Lung (tissue), 16 donors: ENCODE measurements around the gene FAM241B. TPM values are rescaled to one million over a fixed set of nuclear protein-coding genes. Genes with fewer than 3 reads are reported as not detected.

Source experiments
- ATAC-seq: fragments of 200-7000 bp; cut with Tn5 transposase; one replicate; pipeline ENCODE4 v1.9.1; 2020; ENCODE audit warnings: moderate number of reproducible peaks; ENCODE audit not compliant: insufficient read depth, low FRiP score
- DNase-seq, 3 donors: peaks; one replicate each; pipeline ENCODE4 v3.0.0-alpha.2; 2013 to 2017
- H3K27ac ChIP-seq, 2 donors: one replicate each; pipeline ENCODE4 v1.5.1; 2013; ENCODE audit warnings: mild to moderate bottlenecking in 2 of 2, moderate library complexity in 2 of 2, control low read depth in 1 of 2, inconsistent platforms in 1 of 2, low read depth in 1 of 2, low read length in 1 of 2
- H3K27me3 ChIP-seq, 3 donors: one replicate each; pipeline ENCODE4 v1.5.1; 2013; ENCODE audit warnings: low read length in 2 of 3; ENCODE audit not compliant: control insufficient read depth in 3 of 3, insufficient read depth in 3 of 3
- H3K36me3 ChIP-seq, 4 donors: one replicate each; pipeline ENCODE4 v1.5.1; 2013; ENCODE audit warnings: low read length in 4 of 4, mild to moderate bottlenecking in 1 of 4, moderate library complexity in 1 of 4; ENCODE audit not compliant: control insufficient read depth in 4 of 4, insufficient read depth in 4 of 4
- H3K4me1 ChIP-seq, 5 donors: one replicate each; pipeline ENCODE4 v1.5.1; 2013; ENCODE audit warnings: low read length in 5 of 5, mild to moderate bottlenecking in 2 of 5, moderate library complexity in 1 of 5; ENCODE audit not compliant: control insufficient read depth in 5 of 5, insufficient read depth in 5 of 5
- H3K4me3 ChIP-seq: one replicate; pipeline ENCODE4 v1.5.1; 2013; ENCODE audit warnings: mild to moderate bottlenecking, control low read depth, moderate library complexity
- H3K9ac ChIP-seq, 2 donors: one replicate each; pipeline ENCODE4 v1.5.1; 2013; ENCODE audit warnings: low read length in 2 of 2, control low read depth in 1 of 2; ENCODE audit not compliant: insufficient read depth in 1 of 2
- H3K9me3 ChIP-seq, 4 donors: one replicate each; pipeline ENCODE4 v1.5.1; 2013; ENCODE audit warnings: low read length in 3 of 4, mild to moderate bottlenecking in 1 of 4, moderate library complexity in 1 of 4; ENCODE audit not compliant: control insufficient read depth in 4 of 4, insufficient read depth in 3 of 4
- WGBS, 2 donors: extraction: QIAGEN DNeasy Blood & Tissue Kit; methylation state at CpG; one replicate each; pipeline ENCODE4 v1.1.7; 2013; 5-methylcytosine and 5-hydroxymethylcytosine counted together
- long read RNA-seq, 5 donors: transcript quantifications; one replicate each; lab custom pipeline, GENCODE V29; 2026
- polyA plus RNA-seq, 2 donors: library from polyadenylated mRNA; stranded (reverse); fragments of 200-250 nt; gene quantifications; one replicate each; pipeline ENCODE4 v1.2.1, GENCODE V29; 2013
- total RNA-seq, 2 donors: library from RNA; depleted of rRNA in 1 of 2; stranded (reverse); fragments of >200 nt in 1 of 2; gene quantifications; one replicate each; pipeline ENCODE4 v1.2.1, GENCODE V29; 2014 to 2021
- TF ChIP-seq, protein P1 (sequence below): IDR thresholded peaks from 2 replicates; pipeline ENCODE4 v1.5.1; 2012; ENCODE audit warnings: mild to moderate bottlenecking; ENCODE audit errors: control extremely low read depth, extremely low read depth
- donor health status: control.
- donor health status: control.
- donor health status: Bipolar disorder and iron deficiency.
- donor health status: healthy.
- donor health status: DM: yes; HTN: yes; CAD: no.

Gene FAM241B, protein sequence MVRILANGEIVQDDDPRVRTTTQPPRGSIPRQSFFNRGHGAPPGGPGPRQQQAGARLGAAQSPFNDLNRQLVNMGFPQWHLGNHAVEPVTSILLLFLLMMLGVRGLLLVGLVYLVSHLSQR
- 1 to 10 TPM; 1.5 to 8.8 TPM for total RNA-seq
- 10 to 100 TPM in 1 of 2 donors, 1 to 10 TPM in 1; 8.0 to 12.2 TPM for polyA plus RNA-seq
- long read RNA-seq, donor 1, partial matches to known transcripts, result 0 of 2 reads
- long read RNA-seq, donor 1, other reads (novel, unspliced or antisense), result 0 of 2 reads
- long read RNA-seq, donor 2, result 0 reads
- long read RNA-seq, donor 3, result 0 reads
- long read RNA-seq, donor 4, partial matches to known transcripts, result 0 of 1 reads
- long read RNA-seq, donor 4, other reads (novel, unspliced or antisense), result 0 of 1 reads
- long read RNA-seq, donor 5, transcript FAM241B-201 (4 exons, 1,065 nt), result major isoform, 6 of 6 reads
- long read RNA-seq, donor 5, partial matches to known transcripts, result 0 of 6 reads
- long read RNA-seq, donor 5, other reads (novel, unspliced or antisense), result 0 of 6 reads

DNA sequence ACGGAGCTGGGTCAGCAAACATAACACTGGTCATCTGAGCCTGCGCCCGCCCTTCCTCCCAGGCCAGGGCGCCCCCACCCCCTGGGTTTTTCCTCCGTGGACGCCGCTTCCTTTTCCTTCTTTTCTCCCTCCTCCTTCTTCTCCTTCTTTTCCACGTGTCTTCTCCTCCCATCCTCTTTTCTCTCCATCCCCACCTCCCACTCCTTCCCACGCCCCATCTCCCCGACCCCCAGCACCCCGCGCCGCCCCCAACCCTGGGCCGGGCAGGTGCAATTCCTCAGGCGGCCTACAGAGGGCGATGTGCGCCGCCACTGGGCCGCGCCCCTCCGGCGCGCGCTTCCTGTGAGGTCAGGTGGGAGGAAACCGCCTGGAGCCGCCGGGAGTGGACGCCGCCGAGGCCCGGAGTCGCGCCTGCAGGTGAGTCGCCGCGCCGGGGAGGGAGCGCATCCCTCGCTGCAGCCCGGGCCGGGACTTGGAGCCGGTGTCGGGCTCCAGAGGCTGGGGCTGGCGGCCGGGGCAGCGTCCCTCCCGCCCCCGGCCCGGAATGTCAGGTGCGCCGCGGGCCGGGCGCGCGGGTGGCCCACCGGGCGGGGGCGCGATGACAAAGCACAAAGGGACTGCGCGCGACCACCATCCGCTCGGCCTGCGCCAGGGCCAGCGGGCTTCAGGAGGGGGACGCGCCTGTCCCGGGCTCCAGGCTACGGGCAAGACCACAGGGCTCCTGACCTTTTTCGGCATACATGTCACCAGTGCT, at the start of gene FAM241B:
Gene FAM241B (plus strand): TSS at position 351 of the 754 bp plus-strand sequence. CDS start 1,497 bp downstream, outside the sequence.
- DNase-seq (peak; percentile 44 to 70 (median 69)), ATAC-seq (peak; percentile 96)
- WGBS, 2 donors, result 3 to 6% methylated on average over 69 to 72 of the region's 72 CpGs
- peaks cover 0 to 25% (median 0%) of the 10 kb centered on the region in 3 donors for H3K27me3 ChIP-seq
- peaks cover 0 to 5% (median 0%) of the 10 kb centered on the region in 5 donors for H3K4me1 ChIP-seq
- H3K27ac ChIP-seq, result no peak within 1 kb of the TSS
- TF ChIP-seq, protein P1, sequence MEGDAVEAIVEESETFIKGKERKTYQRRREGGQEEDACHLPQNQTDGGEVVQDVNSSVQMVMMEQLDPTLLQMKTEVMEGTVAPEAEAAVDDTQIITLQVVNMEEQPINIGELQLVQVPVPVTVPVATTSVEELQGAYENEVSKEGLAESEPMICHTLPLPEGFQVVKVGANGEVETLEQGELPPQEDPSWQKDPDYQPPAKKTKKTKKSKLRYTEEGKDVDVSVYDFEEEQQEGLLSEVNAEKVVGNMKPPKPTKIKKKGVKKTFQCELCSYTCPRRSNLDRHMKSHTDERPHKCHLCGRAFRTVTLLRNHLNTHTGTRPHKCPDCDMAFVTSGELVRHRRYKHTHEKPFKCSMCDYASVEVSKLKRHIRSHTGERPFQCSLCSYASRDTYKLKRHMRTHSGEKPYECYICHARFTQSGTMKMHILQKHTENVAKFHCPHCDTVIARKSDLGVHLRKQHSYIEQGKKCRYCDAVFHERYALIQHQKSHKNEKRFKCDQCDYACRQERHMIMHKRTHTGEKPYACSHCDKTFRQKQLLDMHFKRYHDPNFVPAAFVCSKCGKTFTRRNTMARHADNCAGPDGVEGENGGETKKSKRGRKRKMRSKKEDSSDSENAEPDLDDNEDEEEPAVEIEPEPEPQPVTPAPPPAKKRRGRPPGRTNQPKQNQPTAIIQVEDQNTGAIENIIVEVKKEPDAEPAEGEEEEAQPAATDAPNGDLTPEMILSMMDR, result peak; percentile 69
- H3K36me3 ChIP-seq, result no peaks in the 10 kb centered on the region
- H3K4me3 ChIP-seq, result peak within 1 kb of the TSS; percentile 47
- H3K9me3 ChIP-seq, result no peaks in the 10 kb centered on the region
- peak within 1 kb of the TSS in 1 of 2 donors; percentile 68 for H3K9ac ChIP-seq

DNA sequence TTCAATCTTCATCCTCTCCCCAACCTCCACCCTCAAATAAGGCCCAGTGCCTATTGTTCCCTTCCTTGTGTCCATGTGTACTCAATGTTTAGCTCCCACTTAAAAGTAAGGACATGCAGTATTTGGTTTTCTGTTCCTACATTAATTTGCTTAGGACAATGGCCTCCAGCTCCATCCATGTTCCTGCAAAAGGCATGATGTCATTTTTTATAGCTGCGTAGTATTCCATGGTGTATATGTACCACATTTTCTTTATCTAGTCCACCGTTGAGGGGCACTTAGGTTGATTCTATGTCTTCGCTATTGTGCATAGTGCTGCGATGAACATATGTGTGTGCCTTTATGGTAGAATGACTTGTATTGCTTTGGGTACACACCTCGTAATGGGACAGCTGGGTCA, 49.6 kb upstream of the FAM241B start:
- TF ChIP-seq, protein P1, result no peak
- 72 to 74% methylated on average over 5 of the region's 5 CpGs for WGBS, 2 donors
- H3K27ac ChIP-seq, result no peak overlapping the region
- no peak overlapping the region for H3K9ac ChIP-seq
- DNase-seq, result no peak
- H3K4me1 ChIP-seq, result no peaks in the 10 kb centered on the region
- ATAC-seq, result no peak
- no peaks in the 10 kb centered on the region for H3K36me3 ChIP-seq
- H3K9me3 ChIP-seq, result peaks cover 0 to 1% (median 0%) of the 10 kb centered on the region in 4 donors
- H3K27me3 ChIP-seq, result peaks cover 23 to 53% (median 37%) of the 10 kb centered on the region in 3 donors
- no peak overlapping the region for H3K4me3 ChIP-seq

DNA sequence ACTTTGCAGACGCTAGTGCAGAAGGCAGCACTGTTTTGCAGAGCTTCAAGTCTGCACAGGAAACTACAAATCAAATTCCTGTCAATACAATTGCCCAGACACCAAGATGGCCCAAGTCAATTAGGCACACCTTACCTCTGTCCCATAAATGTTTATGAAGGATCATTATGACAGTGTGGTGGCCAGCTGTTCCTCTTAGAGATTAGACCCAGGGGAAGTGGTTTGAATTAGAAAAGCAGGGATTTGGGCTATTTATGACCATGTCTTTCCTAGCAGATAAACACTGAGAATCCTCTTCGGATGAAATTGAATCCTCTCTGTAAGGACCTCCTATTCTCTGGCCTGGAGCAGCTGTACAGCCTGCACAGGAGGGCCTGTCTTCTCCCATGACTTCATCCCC, 46.9 kb upstream of the FAM241B start:
- Histone ChIP-seq H3K4me3 (no peak overlapping the region), H3K9me3 (peaks cover 0 to 1% (median 0%) of the 10 kb centered on the region in 4 donors), H3K27me3 (peaks cover 4 to 38% (median 22%) of the 10 kb centered on the region in 3 donors), H3K27ac (no peak overlapping the region), H3K4me1 (no peaks in the 10 kb centered on the region), H3K9ac (no peak overlapping the region), H3K36me3 (no peaks in the 10 kb centered on the region)
- 46 to 61% methylated on average over 2 of the region's 2 CpGs for WGBS, 2 donors
- no peak for DNase-seq
- ATAC-seq, result no peak
- TF ChIP-seq, protein P1, result no peak
